Mononuclear cell (primary cell): ENCODE data around the gene DNAH1. TPM values are rescaled to one million over a fixed set of nuclear protein-coding genes. Genes with fewer than 3 reads are reported as not detected.
"Not testable (repeated sequence)": the region's sequence is repeated elsewhere in the genome, so short reads cannot be mapped to it uniquely, and the experiment has no call there.

Experiments used
- H3K27me3 ChIP-seq: 2 replicates; pipeline ENCODE4 v1.6.0; 2011; ENCODE audit warnings: low read length, control low read depth; ENCODE audit not compliant: insufficient read depth
- H3K4me1 ChIP-seq: 2 replicates; pipeline ENCODE4 v1.5.1; 2011; ENCODE audit warnings: mild to moderate bottlenecking, low read length, control low read depth; ENCODE audit not compliant: insufficient read depth
- H3K4me3 ChIP-seq: 2 replicates; pipeline ENCODE4 v1.5.1; 2011; ENCODE audit warnings: mild to moderate bottlenecking, low read length, moderate library complexity
- H3K9me3 ChIP-seq: 2 replicates; pipeline ENCODE4 v1.5.1; 2011; ENCODE audit warnings: low read depth, mild to moderate bottlenecking, control low read depth, low read length
- total RNA-seq: library from RNA; depleted of rRNA; stranded (reverse); fragments of >200 nt; gene quantifications from one replicate; pipeline ENCODE4 v1.2.3, GENCODE V29; 2012

DNAH1 gene
- total RNA-seq, 1 donor = 20.9 TPM

DNA sequence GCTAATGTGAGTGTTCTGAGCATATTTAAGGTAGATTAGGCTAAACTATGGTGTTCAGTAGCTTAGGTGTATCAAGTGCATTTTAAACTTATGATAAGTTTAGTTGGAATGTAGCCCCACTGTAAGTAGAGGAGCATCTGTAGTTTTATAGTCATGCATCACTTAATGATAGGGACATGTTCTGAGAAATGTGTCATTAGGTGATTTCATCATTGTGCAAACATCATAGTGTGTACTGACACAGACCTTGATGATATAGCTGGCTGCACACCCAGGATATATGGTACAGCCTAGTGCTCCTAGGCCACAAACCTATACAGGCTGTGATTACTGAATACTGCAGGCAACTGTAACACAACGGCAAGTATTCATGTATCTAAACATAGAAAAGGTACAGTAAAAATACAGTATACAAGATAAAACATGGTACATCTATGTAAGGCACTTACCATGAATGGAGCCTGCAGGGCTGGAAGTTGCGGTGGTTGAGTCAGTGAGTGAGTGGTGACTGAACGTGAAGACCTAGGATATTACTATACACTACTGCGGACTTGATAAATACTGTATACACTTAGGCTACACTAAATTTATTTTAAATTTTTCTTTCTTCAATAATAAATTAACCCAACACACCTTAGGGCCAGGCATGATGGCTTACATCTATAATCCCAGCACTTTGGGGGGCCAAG is 17.9 kb downstream of the DNAH1 start:
- Histone ChIP-seq H3K27me3 (no peaks in the 10 kb centered on the region), H3K9me3 (no peaks in the 10 kb centered on the region), H3K4me3 (no peak overlapping the region), H3K4me1 (no peaks in the 10 kb centered on the region)

DNA sequence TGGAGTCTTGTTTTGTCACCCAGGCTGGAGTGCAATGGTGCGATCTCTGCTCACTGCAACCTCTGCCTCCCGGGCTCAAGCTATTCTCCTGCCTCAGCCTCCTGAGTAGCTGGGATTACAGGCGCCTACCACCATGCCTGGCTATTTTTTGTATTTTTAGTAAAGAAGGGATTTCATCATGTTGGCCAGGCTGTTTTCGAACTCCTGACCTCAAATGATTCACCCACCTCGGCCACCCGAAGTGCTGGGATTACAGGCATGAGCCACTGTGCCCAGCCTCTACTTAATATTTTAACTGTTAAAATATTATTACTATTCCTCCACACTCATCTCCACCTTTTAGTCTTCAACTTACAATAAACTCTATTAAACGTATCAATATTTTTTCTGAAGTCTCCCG is 22.0 kb downstream of the DNAH1 start:
- H3K9me3 ChIP-seq, H3K27me3 ChIP-seq, H3K4me3 ChIP-seq: not testable (repeated sequence)
- peaks cover 19% of the 10 kb centered on the region for H3K4me1 ChIP-seq

DNA sequence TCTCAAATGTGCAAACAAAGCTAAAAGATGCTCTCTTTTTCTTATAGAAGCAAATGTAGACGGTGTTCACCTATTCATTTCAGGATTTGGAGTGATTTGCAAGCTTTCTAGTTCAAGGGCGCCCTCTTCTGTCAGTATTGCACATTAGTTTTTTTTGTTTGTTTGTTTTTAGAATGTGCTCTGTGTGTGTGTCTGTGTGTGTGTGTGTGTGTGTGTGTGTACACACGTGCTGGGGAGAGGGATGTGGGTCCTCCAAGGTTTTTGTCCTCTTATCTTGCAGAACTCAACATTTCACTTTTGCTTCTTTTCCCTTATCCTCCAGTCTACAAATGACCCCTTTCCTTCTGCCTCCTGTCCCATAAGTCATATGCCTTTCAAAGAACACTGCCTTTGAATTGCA is 23.5 kb downstream of the DNAH1 start:
- no peak overlapping the region for H3K4me3 ChIP-seq
- H3K27me3 ChIP-seq = no peaks in the 10 kb centered on the region
- H3K4me1 ChIP-seq = peaks cover 19% of the 10 kb centered on the region
- H3K9me3 ChIP-seq = no peaks in the 10 kb centered on the region

DNA sequence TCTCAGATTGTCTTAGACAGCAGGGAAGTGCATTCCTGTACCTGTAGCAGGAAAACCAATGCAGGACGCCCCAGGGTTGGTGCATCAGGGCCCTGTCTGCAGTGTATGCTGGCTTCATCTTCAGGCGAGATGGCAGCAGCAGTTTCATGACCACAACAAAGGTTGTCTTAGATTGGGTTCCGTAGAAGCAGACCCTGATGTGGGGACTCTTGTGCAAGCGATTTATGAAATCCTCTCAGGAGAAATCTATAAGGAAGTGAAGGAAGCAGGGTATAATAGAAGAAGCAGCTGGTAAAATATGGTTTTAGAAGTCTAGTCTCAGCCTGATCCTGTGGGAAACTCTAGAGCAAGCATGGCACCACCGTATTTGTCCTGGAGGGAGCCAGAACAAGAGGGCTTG is 25.0 kb downstream of the DNAH1 start:
- Histone ChIP-seq H3K9me3 (no peaks in the 10 kb centered on the region), H3K27me3 (no peaks in the 10 kb centered on the region), H3K4me3 (no peak overlapping the region), H3K4me1 (peaks cover 19% of the 10 kb centered on the region)

DNA sequence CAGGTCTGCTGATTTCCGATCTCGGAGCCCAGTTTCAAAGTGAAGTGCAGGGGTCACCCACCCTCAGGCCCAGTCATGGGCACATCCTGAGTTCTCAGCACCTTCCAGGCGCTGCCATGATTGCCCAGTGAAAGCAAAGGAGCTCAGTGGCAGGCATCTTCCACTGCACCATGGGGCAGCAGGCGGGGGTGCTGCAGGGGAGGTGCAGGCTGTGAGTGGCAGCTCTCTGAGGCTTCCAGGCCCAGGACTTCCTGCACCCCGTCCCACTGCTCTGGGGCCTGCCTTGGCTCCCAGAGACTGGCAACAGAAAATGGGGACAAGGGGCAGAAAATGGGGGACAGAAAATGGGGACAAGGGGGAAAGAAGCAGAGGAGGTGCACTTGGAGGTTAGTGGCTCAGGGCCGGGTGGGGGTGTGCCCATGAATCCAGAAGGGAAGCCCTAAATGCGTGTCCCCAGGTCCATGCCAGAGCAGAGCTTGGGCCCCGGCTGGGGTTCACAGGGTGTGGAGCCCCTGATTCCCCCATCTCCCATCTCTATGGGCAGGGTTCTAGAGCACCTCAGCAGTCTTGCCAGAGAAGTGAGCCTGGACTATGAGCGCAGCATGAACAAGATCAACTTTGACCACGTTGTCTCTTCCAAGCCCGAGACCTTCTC is 28.0 kb downstream of the DNAH1 start:
- Histone ChIP-seq H3K4me3 (no peak overlapping the region), H3K4me1 (peaks cover 19% of the 10 kb centered on the region), H3K9me3 (no peaks in the 10 kb centered on the region), H3K27me3 (no peaks in the 10 kb centered on the region)

DNA sequence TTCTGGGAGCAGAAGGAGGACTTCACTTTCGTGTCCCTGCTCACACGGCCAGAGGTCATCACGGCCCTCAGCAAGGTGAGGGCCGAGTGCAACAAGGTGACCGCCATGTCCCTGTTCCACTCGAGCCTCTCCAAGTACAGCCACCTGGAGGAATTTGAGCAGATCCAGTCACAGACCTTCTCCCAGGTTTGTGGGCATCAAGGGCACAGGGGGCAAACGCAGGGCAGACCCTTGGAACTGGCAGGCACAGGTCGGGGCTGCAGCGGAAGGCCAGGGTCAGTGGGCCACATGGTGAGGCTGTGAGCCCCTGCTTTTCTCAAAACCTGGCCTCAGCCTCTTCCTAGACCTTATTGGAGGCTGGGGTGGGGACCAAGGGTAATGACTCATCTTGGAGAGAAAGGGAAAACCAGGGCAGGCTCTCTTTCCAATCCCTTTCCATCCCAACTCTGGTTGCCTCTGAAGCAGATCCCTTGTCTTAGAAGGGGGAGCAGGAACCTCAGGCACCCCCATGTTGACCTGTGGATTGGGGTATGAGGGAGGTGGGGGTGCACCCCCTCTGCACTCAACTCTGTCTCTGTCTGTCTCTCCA is 29.5 kb downstream of the DNAH1 start:
- no peaks in the 10 kb centered on the region for H3K9me3 ChIP-seq
- no peak overlapping the region for H3K4me3 ChIP-seq
- H3K27me3 ChIP-seq = no peaks in the 10 kb centered on the region
- H3K4me1 ChIP-seq = peaks cover 12% of the 10 kb centered on the region

DNA sequence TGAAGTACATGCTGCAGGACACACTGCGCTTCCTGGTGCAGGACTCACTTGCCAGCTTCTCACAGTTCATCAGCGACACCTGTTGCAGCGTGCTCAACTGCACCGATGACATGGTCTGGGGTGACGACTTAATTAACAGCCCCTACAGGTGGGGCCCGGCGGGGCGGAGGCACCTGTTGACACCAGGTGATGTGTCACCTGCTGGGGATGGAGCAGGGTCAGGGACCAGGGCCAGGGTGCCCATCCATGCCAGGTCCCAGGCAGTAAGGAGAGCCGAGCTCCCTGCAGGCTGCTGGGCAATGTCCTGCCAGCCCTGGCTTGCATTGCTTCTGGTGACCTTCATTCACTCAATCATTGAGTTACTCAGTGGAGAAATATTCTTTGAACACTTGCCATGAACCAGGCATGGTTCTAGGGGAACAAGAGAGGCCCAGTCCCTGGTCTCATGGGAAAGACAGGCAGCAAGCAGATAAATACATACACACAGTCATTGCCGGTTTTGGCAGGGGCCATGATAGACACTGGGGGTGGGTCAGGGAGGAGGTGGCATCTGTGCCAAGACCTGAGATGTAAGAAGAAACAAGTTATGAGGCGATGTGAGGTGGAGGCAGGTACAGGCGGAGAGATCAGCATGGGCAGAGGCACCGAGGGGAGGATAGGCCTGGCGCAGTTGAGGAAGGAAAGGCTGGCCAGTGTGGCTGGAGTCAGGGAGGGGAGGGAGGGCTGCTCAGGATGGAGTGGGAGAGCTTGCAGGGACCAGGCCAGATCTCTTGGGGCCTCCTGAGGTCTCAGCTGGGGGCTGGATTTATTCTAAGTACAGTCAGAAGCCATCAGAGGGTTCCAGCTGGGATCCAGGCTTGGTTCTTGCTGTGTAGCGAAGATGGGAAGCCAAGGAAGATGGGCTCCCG is 30.8 kb downstream of the DNAH1 start:
- H3K27me3 ChIP-seq = no peaks in the 10 kb centered on the region
- no peak overlapping the region for H3K4me3 ChIP-seq
- H3K9me3 ChIP-seq = no peaks in the 10 kb centered on the region
- no peaks in the 10 kb centered on the region for H3K4me1 ChIP-seq

DNA sequence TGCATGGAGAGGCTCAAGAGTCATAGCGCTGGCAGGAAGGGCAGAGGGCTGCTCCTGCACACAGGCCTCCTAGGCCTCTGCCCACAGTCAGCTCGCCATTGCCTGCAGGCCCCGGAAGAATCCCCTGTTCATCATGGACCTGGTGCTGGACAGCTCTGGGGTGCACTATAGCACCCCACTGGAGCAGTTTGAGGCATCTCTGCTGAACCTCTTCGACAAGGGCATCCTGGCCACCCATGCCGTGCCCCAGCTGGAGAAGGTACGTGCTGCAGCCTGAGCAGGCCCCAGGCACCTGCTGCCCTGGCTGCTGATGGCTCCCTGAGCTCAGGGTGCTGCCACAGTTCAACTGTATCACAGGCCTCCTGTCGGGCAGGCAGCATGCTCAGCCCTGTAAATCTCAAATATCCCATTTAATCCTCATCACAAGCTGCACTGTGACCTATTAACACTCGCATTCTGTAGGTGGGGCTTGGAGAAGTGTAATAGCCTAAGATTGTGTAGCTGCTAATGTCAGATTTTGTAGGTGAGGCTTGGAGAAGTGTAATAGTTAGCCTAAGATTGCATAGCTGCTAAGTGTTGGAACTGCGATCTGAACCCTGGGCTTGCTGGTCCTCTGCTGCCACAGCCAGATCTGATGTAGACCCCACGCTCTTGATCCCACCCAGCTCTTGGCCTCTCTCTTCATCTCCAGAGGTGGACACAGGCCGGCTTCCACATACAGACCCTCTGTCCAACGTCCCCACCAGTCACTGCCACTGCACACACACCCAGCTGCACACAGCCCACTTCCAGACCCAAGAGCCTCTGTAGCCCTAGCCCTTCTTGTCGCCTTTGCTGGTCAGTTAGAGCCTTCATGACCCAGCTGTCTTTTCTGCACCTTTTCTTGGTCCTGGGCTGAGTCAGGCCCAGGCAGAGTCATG is 31.9 kb downstream of the DNAH1 start:
- no peaks in the 10 kb centered on the region for H3K27me3 ChIP-seq
- H3K9me3 ChIP-seq = no peaks in the 10 kb centered on the region
- no peak overlapping the region for H3K4me3 ChIP-seq
- no peaks in the 10 kb centered on the region for H3K4me1 ChIP-seq

DNA sequence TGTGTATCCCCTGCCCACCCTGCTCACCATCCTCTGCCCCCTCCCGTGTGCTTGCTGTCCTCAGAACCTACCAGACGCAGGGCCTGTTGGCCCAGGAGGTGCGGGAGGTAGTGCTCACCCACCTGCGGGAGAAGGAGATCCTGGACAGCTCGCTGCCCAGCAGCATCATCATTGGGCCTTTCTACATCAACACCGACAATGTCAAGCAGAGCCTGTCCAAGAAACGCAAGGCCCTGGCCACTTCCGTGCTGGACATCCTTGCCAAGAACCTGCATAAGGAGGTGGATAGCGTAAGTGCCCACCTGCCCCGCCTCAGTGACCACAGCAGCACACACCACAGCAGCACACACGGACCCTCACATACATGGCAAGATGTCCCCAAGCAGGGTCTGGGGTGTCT is 33.0 kb downstream of the DNAH1 start:
- H3K4me1 ChIP-seq = no peaks in the 10 kb centered on the region
- H3K27me3 ChIP-seq = no peaks in the 10 kb centered on the region

DNA sequence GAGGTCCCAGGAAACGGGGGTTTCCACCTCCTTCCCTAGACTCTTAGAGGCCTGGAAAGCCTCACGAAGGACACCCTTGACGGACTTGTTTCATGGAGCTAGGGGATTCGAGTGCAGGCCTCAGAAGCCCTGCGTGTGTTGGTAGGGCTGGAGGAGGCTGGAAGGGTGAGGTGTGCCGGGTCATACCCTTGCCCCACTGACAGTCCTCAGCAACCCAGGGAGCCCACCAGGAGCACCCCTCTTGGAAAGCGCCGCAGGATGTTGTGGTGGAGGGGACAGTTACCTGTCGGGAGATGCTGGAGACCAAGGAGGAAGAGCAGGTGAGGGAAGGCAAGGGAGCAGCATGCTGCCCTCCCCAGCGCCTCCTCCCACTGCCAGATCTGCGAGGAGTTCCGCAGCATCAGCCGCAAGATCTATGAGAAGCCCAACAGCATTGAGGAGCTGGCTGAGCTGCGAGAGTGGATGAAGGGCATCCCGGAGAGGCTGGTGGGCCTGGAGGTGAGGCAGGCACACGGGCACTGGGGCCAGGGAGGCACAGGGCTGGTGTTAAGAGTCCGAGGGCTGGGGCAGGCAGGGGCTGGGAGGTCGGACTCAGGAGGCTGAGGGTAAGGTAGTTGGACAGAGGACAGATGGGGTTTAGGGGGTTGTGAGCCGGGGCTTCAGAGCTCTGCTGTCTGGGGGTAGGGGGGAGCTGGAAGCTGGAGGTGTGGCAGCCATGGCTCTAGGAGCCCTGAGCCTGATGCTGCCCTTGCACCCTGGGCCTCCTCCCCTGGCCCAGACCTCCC is 33.7 kb downstream of the DNAH1 start:
- Histone ChIP-seq H3K4me3 (no peak overlapping the region), H3K9me3 (no peaks in the 10 kb centered on the region), H3K4me1 (no peaks in the 10 kb centered on the region), H3K27me3 (no peaks in the 10 kb centered on the region)

More for the DNA sequence above, 33.0 kb downstream of the DNAH1 start:
- Histone ChIP-seq H3K9me3 (no peaks in the 10 kb centered on the region), H3K4me3 (no peak overlapping the region)

DNA sequence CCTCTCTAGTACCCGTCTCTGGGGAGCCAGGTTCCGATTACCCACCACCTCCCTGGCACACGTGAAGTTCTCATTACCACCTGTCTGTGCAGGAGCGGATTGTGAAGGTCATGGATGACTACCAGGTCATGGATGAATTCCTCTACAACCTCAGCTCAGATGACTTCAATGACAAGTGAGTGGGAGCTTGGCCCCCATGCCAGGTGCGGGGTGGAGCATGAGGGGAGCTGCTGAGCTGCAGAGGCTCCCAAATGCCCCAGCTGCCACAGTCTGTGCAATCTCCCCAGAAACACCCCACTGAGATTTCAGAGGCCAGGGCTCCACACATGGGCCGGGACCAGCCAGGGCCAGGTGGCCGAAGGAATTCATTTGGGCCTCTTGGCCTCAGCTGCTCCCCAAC is 34.3 kb downstream of the DNAH1 start:
- no peaks in the 10 kb centered on the region for H3K4me1 ChIP-seq
- H3K9me3 ChIP-seq = no peaks in the 10 kb centered on the region
- no peaks in the 10 kb centered on the region for H3K27me3 ChIP-seq
- no peak overlapping the region for H3K4me3 ChIP-seq

DNA sequence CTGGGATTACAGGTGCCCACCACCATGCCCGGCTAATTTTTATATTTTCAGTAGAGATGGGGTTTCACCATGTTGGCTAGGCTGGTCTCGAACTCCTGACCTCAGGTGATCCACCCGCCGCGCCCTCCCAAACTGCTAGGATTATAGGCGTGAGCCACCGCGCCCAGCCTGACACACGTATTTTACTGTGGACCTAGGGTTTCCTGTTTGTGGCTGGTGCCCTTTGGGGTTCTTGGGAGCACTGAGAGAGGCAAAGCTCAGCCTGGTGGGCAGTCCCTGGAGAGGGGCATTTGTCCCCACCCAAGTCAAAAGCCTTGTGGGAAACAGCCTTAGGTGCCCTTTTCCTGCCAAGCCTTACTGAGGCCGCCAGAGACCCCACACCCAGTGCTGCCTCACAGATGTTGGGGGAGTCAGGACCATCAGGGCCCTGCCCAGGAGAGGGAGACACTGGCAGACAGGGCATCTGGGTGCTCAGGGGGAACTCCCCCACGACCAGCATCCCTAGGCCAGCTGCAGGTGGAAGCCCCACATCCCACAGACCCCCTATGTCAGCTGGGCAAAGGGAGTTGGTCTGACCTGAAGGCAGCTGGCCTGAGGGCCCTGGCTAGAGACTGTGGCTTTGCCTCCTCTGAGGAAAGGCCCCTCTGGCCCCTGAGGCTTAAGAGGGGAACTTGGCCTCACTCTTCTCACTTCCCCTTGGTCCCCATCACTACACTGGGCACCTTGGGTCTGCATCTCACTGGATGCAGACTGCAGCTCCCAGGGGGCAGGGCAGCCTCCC is 35.1 kb downstream of the DNAH1 start:
- Histone ChIP-seq H3K9me3 (no peaks in the 10 kb centered on the region), H3K4me3 (no peak overlapping the region), H3K27me3 (no peaks in the 10 kb centered on the region), H3K4me1 (no peaks in the 10 kb centered on the region)

DNA sequence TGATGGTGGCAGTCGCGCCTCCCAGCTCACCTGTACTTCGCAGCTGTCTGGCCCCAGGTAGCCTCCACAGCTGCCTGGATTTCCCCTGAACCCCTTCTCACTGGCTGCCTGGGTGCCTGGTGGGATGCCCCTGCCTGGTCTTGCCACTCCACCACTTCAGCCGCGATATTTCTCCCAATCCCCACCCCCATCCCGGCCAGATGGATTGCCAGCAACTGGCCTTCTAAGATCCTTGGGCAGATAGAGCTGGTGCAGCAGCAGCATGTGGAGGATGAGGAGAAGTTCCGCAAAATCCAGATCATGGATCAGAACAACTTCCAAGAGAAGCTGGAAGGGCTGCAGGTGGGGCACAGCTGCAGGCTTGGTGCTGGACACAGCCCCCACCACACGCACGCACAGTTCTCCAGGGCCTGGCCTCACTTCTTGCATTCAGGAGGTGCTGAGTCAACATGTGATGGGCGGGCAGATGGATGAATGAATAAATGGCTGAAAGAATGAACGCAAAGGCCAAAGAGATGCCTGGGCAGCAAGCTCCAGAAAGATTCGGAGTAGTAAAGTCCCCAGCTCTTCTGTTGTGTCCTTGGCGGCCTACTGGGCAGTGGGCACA is 35.7 kb downstream of the DNAH1 start:
- Histone ChIP-seq H3K4me3 (no peak overlapping the region), H3K9me3 (no peaks in the 10 kb centered on the region), H3K27me3 (no peaks in the 10 kb centered on the region), H3K4me1 (no peaks in the 10 kb centered on the region)
